Measurements from ENCODE around the gene AMER3.

AMER3 gene

DNA sequence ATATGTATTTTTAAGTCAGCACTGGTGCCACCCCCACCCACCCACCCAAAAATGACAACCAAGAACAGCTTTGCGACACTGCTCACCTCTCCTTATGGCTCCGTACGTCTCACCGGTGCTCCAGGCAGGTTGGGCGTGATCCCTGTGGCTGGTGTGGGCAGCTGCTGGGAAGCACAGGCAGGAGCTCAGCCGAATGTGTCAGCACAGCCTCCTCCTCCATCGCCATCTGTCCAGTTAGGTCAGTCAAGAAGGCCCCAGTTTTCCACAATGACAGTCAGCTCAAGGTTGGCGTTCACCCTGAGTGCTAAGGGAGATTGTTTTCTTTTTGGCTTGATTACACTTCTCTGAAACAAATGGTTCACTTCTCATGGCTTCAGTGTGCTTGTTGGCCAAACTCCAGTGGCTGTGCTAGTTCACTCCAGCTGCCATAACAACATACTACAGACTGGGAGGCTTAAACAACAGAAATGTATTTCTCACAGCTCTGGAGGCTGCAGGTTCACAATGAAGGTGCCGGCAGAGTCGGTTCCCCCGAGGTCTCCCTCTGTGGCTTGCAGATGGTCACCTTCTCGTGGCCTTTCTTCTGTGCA is 30.2 kb downstream of the AMER3 start:
- ATAC-seq, result no peak

DNA sequence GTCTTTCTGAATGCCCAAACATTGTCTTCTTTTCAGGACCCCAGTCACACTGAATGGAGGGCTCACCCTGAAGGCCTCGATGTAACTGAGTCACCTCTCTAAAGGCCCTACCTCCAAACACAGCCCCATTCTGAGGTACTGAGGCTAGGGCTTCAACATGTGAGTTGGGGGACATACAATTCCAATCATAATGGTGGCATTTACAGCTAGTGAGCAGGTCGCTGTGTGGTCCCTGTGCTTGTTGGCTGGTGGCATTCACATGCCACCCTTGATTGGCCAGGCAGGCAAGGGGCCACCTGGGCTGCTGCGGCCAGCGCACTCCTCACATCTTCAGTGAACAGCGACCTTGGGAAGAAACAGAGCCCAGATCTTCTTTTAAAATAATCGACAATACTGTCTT is 30.7 kb downstream of the AMER3 start:
- no peak for ATAC-seq

DNA sequence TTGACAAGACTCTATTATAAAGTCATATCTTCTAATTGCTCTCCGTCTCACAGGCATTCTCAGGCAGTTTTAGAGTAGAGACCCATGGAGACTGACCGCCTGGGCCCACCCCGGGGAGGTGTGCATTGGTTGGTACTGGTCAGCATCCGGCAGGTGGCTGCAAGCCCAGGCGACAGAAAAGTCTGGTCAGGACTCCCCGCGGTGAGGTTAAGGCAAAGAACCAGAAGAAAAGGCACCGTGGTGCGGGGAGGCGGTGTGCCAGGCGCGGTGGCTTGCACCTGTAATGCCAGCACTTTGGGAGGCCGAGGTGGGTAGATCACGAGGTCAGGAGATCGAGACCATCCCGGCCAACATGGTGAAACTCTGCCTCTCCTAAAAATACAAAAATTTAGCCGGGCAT is 32.5 kb downstream of the AMER3 start:
- no peak for ATAC-seq

DNA sequence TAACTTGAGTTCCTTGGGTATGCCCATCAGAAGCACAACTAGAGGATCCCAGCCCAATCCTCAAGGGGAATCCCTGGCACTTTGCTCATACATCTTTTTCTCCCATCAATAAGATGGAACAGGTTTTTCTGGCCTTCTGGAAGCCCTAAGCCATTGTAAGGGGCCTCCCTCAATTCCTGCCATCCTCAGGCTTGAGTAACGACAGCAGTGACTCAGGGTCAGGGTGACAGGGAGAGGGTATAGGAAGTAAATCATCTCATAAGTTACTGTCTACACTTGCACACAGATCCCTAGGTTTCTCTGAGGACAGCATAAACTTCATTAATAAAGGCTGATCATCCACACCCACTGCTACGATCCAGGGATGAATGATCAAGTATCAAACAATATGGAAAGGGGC is 35.0 kb downstream of the AMER3 start:
- no peak for ATAC-seq

DNA sequence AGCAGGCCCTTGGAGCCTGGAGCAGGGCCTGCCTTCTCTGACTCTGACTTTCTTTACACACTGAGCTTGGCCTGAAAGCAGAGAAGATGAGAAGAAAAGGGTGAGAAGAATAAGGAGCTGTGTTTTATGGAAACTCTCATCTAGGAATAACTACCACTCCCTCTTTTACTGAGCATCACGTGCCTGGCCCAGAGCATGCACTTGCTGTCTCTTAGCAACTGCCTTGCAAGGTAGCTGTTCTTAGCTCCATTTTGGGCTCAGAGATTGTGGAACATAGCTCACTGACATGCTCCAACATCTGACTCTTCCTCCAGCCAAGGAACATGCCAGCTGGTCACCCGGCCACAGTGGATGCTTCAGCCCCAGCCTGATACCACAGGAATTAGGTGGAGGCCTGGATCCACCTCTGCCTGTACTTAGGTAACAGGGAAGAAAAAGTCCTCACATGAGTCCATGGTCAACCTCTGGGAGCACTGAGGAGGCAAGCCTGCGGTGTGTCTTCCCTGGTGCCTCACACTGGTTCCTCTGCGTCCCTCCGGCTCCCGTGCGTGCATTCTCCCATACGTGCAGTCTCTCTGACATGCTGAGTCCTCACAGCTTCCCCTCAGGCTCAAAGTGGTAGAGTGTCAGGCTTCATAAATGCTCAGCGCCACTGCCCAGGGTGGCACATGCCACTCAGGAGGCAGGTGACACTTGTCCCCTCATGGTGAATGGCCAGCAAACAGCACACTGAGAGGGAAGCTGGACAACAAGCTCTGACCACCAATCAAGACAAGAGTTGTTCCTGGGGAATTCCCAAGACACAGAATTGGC is 35.7 kb downstream of the AMER3 start:
- no peak for ATAC-seq

DNA sequence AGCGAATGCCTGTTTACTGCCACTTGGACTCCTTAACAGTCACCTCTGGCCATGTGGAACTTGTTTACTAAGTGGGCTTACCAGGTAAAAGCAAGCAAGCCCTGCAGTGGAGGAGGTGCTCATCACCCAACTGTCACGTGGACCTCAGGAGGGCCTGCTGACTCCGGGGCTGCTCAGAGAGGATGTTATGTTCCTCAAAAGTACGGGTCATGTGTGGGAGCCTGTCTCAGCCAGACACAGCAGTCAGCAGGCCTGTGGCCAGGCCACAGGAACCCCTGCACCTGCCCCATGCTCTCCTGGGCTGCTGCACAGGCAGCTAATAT is 36.2 kb downstream of the AMER3 start:
- no peak for ATAC-seq

DNA sequence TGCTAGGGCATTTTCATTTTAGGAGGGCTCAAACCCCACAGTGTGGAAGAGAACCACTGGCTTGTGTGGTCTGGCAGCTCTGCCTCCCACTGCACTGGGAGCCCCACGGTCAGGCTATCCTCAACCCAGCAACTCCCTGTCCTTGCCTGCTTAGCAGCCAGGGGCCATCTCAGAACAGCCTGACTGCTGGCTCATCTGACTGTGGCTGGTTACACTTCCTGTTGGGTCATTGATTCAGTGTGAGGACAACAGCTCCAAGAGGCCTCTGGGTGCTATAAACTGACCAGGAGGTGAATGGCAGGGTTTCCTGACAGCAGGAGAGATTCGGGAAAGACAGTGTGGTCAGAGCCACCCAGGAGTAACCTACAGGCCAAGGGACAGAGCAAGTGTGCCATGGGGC is 40.1 kb downstream of the AMER3 start:
- ATAC-seq, result no peak

DNA sequence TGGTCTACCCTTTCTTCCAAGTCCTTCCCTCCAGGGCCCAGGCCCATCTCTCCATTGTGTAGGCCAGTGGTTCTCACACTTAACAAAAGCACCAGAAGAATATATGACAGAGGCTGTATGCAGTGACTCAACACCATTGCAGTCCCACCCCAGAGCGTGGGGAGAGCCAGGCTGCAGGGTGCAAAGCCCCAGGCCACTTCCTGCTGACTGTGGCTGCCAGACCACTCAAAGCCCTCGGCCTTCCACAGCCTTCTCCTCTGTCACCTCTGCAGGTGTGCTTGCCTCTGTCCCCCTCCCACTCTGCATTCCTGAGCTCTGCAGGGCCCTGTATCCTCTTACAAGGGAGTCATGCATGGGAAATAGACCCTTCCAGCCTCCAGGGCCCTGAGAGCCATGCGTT is 41.0 kb downstream of the AMER3 start:
- no peak for ATAC-seq

DNA sequence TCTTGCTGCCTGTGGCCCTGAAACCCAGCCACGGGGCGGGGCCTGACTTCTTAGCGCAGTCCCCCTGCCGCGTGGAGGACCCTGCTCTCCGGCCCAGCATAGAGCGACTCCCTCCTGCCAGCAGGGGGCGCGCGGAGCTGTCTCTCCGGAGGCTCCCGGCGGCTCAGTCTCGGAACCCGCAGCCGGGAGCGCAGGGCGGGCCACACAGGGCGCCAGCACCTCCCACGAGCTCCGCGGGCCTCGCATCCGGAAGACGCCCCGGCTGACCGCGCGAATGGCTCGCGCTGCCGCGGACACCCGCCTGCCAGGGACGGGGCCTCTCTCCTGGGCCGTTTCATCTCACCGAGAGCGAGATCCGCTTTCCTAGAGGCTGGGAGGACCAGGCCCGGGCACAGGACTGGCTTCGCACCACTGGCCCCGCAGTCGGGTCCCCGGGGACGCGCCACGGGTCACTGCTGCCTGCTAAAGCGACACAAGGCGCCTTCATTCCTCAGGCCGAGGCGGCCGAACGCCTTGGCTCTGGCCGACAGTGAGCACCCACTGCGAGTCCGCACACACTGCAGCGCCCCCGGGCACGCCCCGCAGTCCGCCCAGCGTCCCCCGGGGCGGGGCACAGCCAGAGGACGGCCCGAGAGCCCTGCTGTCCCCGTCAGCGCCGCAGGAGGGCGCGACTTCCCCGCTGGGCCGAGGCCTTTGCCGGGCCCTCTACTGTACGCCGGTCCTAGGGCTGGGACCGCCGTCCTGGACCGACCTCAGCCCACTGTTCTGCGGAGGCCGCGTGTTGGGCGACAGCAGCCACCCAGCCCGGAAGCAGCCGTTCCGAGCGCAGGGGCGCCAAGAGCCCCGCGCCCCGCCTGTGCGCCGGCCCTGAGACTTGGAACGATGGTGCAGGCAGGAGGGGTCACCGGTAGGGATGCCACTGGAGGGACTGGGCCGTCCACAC is 42.4 kb downstream of the AMER3 start:
- ATAC-seq, result peak; percentile 91 to 95

DNA sequence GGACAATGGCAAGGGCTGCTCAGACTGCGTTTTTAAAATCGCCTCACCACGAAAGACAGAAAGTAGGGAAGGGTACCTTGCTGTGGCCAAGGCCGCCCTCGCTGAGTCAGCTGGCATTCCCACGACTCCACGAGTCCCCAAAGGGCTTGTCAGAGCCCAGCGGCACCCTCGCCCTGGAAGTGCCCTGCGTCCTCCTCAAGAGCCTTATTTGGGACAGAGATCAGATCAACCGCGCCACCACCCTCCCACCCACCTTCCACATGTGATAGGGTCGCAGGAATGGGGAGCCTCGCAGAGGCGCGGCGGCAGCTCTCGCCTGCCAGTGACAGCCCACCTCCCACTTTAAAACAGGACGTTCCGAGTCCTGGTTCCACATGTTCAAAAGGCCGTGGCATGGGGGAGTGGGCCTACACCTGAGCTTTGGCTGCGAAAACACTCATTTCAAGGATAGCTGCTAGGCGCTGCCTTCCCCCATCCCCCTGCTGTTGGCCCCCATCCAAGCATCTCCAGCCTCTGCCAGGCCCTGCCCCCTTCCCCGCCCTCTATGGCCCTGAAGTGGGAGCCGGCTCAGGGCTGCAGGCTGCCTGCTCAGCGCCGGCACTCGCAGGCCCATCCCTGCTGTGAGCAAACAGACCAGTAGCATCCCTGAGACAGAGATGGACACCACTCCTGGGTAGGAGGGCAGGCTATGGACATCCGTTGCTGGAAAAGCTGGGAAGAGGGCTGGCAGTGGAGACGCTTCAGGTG is 43.3 kb downstream of the AMER3 start:
- no peak for ATAC-seq

DNA sequence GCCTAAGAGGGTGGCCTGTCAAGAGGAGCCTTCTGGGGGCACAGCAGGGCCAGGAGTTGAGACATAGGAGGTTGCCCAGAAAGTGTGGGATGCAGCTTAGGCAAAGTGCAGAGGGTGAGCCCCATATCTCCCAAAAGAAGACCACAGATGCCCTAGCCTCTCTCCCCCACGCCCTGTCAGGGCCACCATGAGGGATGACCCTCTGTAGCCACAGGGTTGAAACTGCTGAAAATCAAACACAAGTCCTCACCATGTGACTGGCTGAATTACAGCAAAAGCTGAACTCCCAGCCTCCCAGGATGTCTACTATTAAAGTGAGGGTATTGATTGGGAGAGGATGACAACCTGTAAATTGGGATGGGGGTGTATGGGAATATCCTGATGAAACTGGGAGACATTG is 44.0 kb downstream of the AMER3 start:
- no peak for ATAC-seq

DNA sequence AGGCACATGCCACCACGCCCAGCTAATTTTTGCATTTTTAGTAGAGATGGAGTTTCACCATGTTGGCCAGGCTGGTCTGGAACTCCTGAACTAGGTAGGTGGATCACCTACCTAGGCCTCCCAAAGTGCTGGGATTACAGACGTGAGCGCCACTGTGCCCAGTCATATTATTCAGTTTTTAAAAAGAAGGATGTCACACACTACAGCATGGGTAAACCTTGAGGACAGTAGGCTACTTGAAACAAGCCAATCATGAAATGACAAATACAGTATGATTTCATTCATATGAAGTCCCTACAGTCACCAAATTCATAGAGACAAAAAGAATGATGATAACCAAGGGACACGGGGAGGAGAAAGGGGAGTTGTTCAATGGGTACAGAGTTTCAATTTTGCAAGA is 50.3 kb downstream of the AMER3 start:
- ATAC-seq, result peak in 1 of 2 donors; percentile 12

DNA sequence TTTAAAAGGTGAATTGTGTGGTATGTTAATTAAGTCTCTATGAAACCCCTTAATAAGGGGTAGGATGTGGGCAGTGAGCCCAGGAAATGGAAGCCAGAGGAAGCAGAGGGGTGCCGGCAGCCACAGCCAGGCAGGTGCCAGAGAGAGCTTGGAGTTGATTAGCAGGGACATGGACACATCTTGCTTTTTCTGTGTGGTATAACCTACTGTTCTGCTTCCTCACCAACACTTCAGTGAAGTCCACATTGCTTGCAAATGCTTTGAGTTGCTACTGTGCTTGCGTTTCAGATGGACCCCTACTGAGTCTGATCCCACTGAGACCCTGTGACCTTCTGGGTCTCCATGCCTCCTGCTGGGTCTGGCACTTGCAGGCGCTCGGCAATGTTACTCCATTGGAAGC is 51.0 kb downstream of the AMER3 start:
- ATAC-seq, result peak in 1 of 2 donors; percentile 37

DNA sequence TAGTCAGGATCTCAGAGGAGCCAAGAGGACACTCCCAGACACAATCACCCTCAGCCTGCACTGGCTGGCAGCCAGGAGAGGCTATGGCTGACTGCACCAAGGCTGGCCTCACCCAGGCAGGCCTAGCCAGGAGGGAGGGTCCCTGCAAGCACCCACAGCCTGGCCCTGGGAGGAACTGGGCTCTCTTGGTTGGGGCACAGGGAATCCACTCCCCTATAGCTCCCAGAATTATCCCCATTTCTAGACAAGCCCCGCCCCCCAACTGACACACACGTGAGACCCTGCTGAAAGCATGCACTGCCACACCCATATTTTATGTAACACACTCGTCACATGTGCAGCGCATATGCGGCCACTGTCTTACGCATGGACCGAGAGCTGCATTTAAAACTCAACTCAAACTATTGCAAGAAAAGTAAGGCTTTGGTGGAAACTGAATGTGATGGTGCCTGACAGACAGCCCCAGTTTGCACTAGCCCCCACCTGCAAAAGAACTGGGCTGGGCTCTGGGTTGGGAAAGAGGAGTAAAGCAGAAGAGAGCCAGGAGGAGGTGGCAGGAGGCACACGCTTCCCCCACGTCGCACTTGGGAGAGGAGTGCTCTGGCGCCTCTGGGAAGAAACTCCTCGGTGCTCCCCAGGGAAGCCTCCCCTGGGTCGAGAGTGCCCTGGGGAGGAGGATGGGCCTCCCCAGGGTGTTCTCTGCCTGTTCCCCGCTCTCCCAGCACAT is 52.5 kb downstream of the AMER3 start:
- ATAC-seq, result no peak

DNA sequence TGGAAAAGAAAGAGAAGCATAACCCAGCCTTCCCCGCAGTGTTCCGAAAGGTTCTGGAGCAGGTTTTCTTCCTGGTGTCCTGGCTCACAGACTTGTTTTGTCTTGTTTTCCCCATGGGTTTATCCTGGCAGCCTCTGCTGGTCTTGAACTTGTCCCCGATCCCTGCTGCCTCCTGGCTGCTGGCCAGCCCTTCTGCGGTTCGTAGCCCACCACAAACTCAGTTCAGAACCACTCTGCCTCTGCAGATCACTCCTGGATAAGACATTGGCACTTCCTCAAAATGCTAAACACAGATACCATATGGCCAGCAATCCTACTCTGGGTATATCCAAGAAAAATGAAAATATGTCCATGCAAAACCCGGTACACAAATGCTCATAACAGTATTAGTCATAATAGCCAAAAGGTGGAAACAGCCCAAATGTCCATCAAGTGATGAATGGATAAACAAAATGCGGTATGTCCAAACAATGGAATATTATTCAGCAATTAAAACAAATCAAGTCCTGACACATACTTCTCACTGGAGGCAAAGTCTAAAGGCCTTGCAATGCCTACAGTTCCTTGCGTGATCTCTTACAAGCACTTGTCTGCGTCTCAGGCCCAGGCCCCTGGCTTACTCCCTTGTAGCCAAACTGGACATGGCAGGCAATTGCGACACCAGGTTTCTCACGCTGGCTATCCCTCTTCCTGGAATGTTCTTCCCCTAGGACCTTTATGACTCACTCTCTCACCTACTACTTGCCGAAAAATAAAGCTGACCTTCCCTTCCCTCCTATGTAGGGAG is 53.3 kb downstream of the AMER3 start:
- no peak for ATAC-seq

DNA sequence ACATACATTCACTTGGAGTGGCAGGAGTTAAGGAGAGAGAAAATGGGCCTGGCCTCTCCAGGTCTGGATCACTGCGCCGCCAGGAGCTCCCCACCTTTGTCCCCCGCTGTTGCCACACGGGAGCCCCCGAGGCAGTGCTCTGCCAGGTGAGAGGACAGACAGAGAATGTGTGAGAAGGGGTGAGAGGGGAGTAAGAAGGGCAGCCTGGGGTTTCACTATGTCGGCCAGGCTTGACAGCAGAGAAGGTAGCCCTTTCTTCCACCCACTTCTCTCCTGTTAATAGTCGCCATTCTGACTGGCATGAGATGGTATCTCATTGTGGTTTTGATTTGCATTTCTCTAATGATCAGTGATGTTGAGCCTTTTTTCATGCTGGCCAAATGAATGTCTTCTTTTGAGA is 55.1 kb downstream of the AMER3 start:
- no peak for ATAC-seq

DNA sequence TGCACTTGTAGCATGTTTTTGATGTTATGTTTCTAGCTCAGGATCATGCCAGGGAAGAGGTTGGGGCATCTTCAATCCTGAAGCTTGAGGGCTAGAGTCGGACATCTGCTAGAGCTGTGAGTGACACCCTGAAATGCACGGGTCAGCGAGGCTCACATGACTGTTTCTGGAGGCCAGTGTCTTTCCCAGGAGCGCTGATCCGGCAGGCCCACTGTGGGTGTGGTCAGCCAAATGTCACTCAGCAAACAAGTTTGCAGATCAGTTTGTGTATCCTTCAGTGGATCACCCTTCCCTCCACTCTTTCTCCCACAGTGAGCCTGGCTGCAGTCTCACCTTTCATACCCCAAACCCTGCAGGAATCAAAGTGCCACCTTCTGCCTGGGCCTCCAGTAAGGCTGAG is 58.4 kb downstream of the AMER3 start:
- no peak for ATAC-seq

DNA sequence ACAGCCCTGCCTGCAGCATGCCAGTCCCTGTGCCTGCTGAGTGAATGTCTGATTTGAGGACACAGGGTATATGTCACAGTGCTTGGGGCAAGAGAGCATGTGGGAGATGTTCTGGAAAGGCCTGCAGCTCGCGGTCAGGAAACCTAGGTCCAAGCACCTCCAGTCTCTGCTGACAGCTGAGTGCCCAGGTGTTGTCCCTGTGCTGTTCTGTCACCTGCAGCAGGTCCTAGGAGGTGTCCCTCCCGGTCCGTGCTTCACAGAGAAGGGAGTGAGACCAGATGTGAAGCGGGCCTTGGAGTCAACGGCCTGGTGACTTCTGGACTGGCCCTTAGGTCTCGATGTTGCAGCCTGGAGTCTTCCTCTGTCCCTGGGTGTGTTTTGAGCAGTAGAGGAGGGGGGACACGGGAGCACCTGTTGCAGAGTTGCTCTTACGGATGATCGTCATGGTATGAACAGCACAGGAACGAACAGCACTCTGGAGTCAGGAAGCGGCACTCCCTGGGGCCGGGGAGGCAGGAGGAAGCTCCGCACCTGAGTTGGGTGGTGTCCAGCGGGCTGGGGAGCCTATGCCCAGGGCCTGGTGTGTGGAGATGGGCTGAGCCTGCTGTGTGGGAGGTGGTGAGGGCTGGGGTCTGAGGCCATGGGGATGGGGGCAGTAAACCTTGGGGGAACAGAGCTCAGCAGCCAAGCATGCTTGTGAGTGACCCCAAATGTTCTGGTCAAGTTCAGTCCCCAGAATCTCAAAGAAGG is 59.8 kb downstream of the AMER3 start:
- no peak for ATAC-seq
